ENCODE data around the gene TUBGCP3.
A peak's percentile ranks its signal among the peaks of the same experiment; 100 is the strongest.

Gene TUBGCP3

GRCh38 chr13:112453207-112453829 is 134.6 kb downstream of the TUBGCP3 start:
- no peak for DNase-seq (ENCODE audit: low read depth, low spot score)

GRCh38 chr13:112452380-112453206 is 135.4 kb downstream of the TUBGCP3 start:
- no peak for DNase-seq (ENCODE audit: low read depth, low spot score)

- DNase-seq (ENCODE audit: low read depth, low spot score), result no peak
Observed at GRCh38 chr13:112451512-112452379, 136.2 kb downstream of the TUBGCP3 start.

DNA sequence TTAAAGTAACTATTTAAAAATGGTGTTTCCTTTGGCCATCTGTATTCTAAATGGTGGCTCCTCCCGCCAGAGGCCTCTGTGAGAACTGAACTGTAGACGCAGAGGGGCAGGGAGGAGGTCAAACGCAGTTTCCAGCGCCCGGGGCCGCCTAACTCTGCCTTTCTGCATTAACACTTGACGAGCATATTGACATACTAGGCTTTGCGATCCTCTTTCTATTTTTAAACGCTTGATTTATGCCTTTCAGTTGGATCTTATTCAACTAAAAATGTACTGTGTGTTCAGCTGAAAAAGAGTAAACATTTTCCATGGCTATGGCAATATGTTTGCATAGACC is 137.1 kb downstream of the TUBGCP3 start:
- no peak for DNase-seq (ENCODE audit: low read depth, low spot score)

- DNase-seq (ENCODE audit: low read depth, low spot score), result no peak
Observed at GRCh38 chr13:112450118-112450903, 137.6 kb downstream of the TUBGCP3 start.

DNA sequence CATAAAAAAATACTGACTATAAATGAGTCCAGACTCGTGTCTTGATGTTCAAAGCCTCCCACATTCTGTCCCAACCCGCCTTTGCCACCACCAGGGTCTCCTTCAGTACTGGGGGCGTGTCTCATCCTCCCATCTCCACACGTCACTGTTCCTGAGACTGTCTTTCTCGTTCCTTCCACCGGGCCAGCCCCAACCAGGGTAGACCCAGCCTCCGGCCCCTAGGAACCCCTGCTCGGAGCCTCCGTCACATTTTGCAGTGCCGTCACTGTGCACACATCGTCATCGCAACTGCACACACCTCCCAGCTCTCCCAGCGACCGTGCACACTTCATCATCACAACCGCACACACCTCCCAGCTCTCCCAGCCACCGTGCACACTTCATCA is 138.4 kb downstream of the TUBGCP3 start:
- DNase-seq (ENCODE audit: low read depth, low spot score), result no peak

DNA sequence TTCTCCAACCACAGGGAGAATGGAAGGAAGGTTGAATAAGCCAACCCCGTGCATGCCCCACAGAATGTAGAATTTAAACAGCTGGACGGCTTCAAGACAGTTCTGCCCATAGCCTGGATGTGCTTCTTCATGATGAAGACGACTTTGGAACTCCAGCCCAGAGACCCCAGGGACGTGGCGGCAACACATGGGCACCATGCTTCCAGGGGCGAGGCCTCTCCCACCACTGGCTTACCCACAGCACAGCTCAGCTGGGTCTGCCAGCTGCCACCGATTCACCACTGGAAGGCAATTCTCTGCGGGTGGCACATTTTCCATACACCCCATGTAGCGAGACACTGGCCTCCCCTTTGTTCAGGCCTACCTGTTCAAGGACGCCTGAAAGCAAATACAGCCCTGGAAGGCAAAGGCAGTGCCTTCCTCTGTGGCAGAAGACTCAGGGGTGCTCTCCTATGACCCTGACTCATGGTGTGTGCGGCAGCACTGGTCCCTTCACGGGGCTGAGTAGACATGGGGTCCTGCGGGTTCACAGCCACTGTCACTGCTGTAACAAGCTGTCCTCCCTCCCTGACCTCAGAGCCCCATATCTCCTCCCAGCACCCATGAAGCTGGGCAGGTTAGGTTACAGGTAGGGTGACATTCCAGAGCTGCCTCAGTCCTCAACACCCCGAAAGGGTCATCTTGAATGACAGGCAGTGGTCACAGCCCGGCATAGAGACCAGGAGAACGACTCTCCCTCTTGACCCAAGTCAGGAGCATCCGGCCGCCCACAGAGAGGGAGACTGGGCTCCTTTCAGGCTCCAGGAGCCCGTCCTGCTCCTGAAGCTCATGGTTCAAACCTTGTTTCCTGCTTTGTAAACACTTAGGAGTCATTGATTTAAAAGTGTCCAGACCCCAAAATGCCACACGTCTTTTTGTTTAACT is 139.1 kb downstream of the TUBGCP3 start:
- peak; percentile 0 for DNase-seq (ENCODE audit: low read depth, low spot score)

DNA sequence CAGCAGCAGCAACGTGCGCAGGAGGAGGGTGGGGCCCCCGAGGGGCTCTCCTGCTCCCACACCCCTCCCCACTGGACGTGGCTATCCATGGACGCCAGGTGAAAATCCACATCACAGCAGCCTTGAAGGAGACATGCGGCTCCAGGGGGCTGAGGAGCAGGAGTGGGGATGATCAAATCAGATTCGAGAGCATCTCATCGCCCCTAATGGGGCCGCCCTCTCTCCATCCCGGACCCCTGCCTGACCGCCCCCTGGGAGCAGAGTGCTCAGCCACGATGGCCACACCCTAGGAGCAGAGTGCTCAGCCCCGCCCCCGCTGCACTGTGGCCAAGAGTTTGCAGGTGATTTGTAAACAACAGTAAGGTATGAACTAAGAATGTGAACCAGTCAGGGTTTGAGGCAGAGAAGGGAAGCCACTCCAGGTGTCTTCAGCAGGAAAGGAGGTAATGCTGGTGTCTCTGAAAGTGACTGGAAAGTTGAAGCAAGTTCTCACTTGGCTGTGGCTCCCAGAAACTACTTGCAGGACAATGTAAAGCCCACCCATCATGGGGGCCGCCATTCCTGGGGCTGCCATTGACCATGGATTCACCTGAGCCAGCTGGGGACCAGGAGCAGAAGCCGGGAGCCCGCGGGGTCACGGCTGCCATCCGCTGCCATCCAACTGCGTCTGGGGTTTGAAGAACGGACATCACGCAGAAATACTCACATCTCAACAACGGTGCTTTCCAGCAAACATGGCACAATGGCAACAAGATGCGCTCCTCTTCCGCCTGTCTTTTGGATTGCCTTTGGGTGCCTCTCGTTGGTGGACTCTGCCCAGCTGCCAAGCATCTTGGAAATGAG is 140.0 kb downstream of the TUBGCP3 start:
- DNase-seq (ENCODE audit: low read depth, low spot score), result peak; percentile 32

DNA sequence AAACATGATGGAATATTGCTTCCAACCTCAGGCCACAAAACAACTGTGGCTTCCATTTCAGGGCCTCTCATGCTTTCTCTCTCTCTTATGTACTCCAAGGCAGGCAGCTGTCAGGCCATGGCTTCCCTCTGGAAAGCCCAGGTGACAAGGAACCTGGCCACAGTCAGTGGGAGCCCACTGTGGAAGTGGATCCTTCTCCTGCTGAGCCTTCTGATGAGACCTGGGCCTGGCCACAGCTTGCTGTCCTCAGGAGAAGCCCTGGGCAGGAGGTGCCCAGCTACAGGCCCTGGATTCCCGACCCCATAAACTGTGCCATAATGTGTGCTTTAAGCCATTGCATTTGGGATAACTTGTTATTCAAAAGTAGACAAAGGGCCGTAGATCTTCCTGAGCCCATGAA is 140.6 kb downstream of the TUBGCP3 start:
- DNase-seq (ENCODE audit: low read depth, low spot score), result no peak

DNA sequence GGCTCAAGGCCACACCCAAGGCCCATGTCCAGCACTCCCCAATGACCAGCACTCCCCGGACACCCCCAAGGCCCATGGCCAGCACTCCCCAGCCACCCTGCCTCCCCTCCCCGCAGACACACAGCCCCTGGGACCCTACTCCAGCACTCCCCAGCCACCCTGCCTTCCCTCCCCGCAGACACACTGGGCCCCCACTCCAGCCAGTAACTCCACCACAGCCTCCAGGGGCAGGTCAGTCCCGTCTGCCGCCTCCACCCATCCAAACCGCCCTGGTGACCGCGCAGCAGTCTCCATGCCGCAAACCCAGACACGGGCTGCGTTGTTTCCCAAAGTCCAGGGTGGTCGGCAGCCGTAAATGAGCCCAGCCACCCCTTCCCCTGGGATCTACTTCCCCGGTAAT is 141.1 kb downstream of the TUBGCP3 start:
- DNase-seq (ENCODE audit: low read depth, low spot score), result no peak

DNA sequence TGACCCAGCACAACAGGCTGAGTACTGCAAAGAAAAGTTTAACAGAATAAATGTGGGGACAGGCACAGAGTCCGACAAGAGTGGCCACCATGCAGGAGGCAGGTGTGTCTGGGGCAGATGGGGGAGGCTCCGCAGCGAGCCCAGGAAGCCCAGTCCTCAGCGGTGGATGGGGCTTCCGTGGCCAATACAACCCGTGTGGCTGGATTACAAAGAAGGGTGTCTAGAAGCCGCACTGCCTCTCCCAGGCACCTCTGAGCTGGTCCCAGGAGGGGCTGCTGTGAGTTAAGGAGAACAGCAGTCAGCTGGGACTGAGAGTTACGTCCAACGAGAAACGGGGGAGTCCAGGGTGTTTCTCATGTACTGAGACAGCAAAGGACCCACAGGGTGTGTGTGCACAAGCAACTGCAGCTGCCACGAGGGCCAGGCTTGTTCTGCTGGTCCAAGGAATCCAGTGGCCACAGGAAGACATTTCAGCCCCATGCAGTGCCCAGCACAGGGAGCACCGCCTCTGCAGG is 141.5 kb downstream of the TUBGCP3 start:
- no peak for DNase-seq (ENCODE audit: low read depth, low spot score)

- DNase-seq (ENCODE audit: low read depth, low spot score), result peak; percentile 6
Observed at GRCh38 chr13:112445411-112446271, 142.3 kb downstream of the TUBGCP3 start.

DNA sequence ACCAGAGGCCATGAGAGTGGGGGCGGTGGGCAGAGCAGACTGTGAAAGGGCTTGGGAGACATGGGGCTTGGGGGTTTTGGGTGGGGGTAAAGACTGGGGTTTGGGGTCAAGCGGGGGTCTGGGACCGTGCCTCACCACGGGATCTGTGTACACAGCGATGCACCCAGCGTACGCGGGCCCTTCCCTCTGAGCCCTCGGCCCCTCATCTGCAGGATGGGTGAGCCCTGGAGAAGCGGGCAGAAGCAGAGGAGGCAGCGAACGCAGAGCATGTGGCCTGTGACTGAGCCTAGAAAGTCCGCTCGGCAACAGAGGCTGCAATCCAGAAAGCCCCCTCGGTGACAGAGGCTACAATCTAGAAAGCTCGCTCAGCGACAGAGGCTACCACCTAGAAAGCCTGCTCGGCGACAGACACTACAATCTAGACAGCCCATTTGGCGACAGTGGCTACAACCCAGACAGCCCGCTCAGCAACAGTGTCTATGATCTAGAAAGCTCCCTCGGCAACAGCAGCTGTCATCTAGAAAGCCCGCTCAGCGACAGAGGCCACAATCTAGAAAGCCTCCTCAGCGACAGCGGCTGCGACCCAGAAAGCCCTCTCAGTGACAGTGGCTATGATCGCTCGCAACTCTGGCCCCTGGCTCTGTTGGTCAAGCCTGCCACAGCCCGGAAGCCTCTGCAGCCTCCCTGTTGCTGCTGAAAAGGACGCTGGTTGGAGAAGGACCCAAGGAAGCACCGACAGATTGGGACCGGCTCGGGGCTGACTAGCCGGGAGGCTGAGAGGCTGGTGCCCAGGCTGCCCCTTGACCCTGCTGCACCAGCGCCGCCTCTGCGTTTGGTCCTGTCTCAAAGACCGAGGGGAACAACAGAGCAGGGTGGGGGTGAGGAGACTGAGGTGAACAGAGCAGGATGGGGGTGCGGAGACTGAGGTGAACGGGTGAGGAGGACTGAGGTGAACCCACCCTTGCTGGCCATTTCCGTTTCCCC is 143.2 kb downstream of the TUBGCP3 start:
- no peak for DNase-seq (ENCODE audit: low read depth, low spot score)

DNA sequence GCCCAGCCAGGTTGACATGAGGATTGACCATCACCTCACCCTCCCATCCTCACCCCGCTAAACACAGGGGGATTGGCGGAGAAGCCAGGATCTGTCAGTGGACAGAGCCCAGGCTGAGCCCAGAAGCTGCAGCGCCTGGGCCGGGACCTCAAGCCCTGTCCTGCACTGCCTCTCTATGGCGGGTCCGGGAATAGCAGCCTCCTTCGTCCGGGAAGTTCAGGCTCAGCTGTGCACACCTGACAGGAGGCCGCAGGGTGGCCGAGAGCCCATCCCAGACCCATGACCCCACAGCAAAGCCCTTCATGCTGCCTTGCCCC is 144.0 kb downstream of the TUBGCP3 start:
- DNase-seq (ENCODE audit: low read depth, low spot score), result peak; percentile 92

DNA sequence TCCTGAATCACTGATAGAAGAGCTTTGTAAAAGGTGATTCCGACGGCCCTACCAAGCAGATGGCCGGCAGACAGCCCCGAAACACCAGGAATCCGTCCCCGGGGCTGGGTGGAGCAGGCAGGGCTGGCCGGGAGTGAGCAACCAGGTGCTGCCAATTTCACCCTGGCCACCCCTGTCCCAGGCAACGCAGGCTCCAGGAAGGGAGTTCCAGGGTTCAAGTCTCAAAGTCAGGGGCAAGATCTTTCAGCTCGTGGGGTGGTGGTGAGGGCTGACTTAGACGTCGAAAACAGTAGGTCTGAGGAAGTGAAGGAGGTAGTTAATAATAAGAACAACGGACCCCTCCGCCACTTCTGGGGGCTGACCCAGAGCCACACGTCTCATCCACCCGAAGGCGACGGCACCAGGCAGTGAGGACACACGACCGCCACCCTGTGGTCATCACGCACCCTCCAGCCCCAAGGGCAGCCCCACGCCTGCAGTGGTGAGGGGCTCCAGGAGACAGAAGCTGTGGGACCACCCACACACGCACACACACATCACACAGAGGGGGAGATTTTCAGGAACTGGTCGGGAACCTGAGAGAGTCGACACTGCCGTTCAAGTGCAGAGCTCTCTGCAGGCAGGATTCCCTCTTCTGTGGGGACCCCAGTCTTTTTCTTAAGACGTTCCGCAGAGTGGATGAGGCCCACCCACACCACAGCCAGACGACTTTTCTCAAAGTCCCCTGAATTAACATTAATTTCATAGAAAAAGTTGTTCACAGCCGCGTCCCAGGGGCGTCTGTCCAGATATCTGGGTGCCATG is 144.6 kb downstream of the TUBGCP3 start:
- DNase-seq (ENCODE audit: low read depth, low spot score), result peak; percentile 51

GRCh38 chr13:112442483-112443090 is 145.4 kb downstream of the TUBGCP3 start:
- DNase-seq (ENCODE audit: low read depth, low spot score), result no peak

All from ELF-1 (cell line).